ENCODE measurements around the gene PRKRA. TPM values are rescaled to one million over a fixed set of nuclear protein-coding genes. Genes with fewer than 3 reads are reported as not detected.
A peak's percentile ranks its signal among the peaks of the same experiment; 100 is the strongest.

Gene PRKRA
- total RNA-seq, 1 experiment from 2014 or later: 49.8 TPM

DNA sequence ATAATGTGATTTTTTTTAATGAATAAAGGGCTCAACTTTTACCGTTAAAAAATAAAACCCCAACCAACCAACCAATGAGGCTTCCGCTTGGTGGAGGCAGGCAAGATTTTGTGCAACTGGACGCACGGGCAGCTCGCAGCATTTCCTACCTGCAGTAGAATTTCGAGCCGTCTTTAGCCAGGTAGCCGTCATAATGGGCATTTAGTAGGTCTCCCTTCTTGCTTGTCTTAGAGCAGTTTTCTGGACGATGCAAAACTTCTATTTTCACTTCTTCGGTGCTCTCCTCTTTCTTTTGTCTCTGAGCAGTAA, 27.1 kb upstream of the PRKRA start:
- Histone ChIP-seq H3K4me2 (ENCODE audit: low read length) (peak overlapping the region; percentile 100), H3K27ac (ENCODE audit: low read depth, low read length) (no peak overlapping the region), H3K9me2 (ENCODE audit: insufficient read depth) (no peaks in the 10 kb centered on the region), H3K4me3 (replicated peaks in 1 of 2; ENCODE audit: low read depth in 1 of 2, low read length in 2 of 2) (peak overlapping the region; percentile 75 to 92), H3K4me1 (ENCODE audit: control insufficient read depth in 1 of 2, insufficient read depth in 2 of 2, low read length in 2 of 2) (peaks cover 10 to 30% of the 10 kb centered on the region in 2 experiments; a peak in 3 of 4 replicates), H3K9me3 (ENCODE audit: control insufficient read depth in 1 of 2, insufficient read depth in 1 of 2, low read depth in 1 of 2, low read length in 2 of 2) (no peaks in the 10 kb centered on the region), H4K20me1 (ENCODE audit: insufficient read depth) (no peaks in the 10 kb centered on the region), H3K27me3 (ENCODE audit: insufficient read depth, low read length) (no peaks in the 10 kb centered on the region), H2AFZ (ENCODE audit: low read depth, low read length, poor library complexity, severe bottlenecking) (peak overlapping the region; percentile 100), H3K9ac (ENCODE audit: low read length) (peak overlapping the region; percentile 77), H3K36me3 (ENCODE audit: control insufficient read depth in 1 of 2, insufficient read depth in 2 of 2, low read length in 2 of 2) (no peaks in the 10 kb centered on the region), H3K79me2 (ENCODE audit: insufficient read depth, low read length) (peaks cover 23% of the 10 kb centered on the region)
- ChIA-PET RAD21 (ENCODE audit: low non-redundant PET in 1 of 2, low total read pairs in 2 of 2, uncharacterized antibody in 2 of 2, unreplicated experiment in 2 of 2) (no interaction called here), CTCF (no interaction called here), POLR2A (no interaction called here)
- TF ChIP-seq REST (IDR thresholded peaks at IDR 0.05; ENCODE audit: low read depth) (no peak), SRF (IDR thresholded peaks at IDR 0.05; ENCODE audit: low read depth) (no peak), TCF7L2 (IDR thresholded peaks at IDR 0.05; ENCODE audit: borderline replicate concordance, extremely low read depth, insufficient read depth, insufficient read length) (no peak), ZFX (IDR thresholded peaks at IDR 0.05) (no peak), EZH2 (IDR thresholded peaks at IDR 0.05) (no peak), EGR1 (IDR thresholded peaks at IDR 0.05; ENCODE audit: low read depth) (no peak), SP1 (IDR thresholded peaks at IDR 0.05; ENCODE audit: low read depth) (no peak)
- TF ChIP-seq, protein P1, sequence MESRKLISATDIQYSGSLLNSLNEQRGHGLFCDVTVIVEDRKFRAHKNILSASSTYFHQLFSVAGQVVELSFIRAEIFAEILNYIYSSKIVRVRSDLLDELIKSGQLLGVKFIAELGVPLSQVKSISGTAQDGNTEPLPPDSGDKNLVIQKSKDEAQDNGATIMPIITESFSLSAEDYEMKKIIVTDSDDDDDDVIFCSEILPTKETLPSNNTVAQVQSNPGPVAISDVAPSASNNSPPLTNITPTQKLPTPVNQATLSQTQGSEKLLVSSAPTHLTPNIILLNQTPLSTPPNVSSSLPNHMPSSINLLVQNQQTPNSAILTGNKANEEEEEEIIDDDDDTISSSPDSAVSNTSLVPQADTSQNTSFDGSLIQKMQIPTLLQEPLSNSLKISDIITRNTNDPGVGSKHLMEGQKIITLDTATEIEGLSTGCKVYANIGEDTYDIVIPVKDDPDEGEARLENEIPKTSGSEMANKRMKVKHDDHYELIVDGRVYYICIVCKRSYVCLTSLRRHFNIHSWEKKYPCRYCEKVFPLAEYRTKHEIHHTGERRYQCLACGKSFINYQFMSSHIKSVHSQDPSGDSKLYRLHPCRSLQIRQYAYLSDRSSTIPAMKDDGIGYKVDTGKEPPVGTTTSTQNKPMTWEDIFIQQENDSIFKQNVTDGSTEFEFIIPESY (IDR thresholded peaks at IDR 0.05; ENCODE audit: extremely low read depth, insufficient replicate concordance, low read length): no peak
- TF ChIP-seq, protein P2, sequence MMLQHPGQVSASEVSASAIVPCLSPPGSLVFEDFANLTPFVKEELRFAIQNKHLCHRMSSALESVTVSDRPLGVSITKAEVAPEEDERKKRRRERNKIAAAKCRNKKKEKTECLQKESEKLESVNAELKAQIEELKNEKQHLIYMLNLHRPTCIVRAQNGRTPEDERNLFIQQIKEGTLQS (IDR thresholded peaks at IDR 0.05): no peak
- ATAC-seq: no peak
- TSS peak; percentile 84 for BruUV-seq (replicated peaks)
- no peak for DNase-seq (ENCODE audit: low read depth, low spot score)
- intact Hi-C loops (cut with micrococcal nuclease): loop anchor here (1.0 kb wide), 1 partner anchor 27 kb away; the partner anchor contains the start of genes PJVK and PRKRA
